Gastrocnemius medialis (tissue), 4 donors: ENCODE results near the gene MEIS3.

Experiments
- POLR2A ChIP-seq, 2 donors: fragments of 450-650 bp; IDR thresholded peaks; one replicate each; pipeline ENCODE4 v1.6.1; 2017; ENCODE audit warnings: antibody characterized with exemption in 2 of 2, mild to moderate bottlenecking in 2 of 2, moderate library complexity in 2 of 2
- TF ChIP-seq, protein P1 (sequence below), 5 experiments: fragments of 450-650 bp in 3 of 5; fragments of 200-600 bp in 2 of 5; sonication (generic) in 2 of 5; IDR thresholded peaks in 4 of 5; conservative IDR thresholded peaks in 1 of 5; 1 replicate in 4 of 5; 2 replicates in 1 of 5; pipeline ENCODE4 v1.5.1; 2016 to 2019; ENCODE audit warnings: antibody characterized with exemption in 5 of 5, mild to moderate bottlenecking in 3 of 5, moderate library complexity in 3 of 5

DNA sequence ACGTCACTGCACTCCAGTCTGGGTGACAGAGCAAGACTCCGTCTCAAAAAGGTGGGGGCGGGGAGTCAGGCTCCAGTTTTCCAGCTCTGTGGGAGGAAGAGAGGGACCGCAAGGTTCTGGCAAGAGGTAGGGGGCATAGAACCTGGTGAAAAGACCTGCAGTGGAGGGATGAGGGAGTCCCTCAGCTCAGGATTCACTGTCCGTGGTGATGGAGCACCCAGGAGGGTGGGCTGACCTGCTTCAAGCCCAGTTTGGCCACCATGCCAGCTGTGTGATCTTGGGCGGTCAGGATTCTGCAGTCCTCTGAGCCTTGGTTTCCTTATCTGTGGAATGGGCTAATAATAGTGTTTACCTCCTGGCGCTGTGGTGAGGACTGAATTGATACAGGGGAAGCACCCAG lies 31.2 kb upstream of the MEIS3 start:
- no peak for TF ChIP-seq POLR2A (IDR thresholded peaks at IDR 0.05)
- TF ChIP-seq, protein P1, sequence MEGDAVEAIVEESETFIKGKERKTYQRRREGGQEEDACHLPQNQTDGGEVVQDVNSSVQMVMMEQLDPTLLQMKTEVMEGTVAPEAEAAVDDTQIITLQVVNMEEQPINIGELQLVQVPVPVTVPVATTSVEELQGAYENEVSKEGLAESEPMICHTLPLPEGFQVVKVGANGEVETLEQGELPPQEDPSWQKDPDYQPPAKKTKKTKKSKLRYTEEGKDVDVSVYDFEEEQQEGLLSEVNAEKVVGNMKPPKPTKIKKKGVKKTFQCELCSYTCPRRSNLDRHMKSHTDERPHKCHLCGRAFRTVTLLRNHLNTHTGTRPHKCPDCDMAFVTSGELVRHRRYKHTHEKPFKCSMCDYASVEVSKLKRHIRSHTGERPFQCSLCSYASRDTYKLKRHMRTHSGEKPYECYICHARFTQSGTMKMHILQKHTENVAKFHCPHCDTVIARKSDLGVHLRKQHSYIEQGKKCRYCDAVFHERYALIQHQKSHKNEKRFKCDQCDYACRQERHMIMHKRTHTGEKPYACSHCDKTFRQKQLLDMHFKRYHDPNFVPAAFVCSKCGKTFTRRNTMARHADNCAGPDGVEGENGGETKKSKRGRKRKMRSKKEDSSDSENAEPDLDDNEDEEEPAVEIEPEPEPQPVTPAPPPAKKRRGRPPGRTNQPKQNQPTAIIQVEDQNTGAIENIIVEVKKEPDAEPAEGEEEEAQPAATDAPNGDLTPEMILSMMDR (IDR thresholded peaks at IDR 0.05 in 4 of 5, conservative IDR thresholded peaks at IDR 0.05 in 1 of 5), result no peak
